Epithelial cell of proximal tubule (primary cell): ENCODE results near the gene RIOK1. TPM values are rescaled to one million over a fixed set of nuclear protein-coding genes. Genes with fewer than 3 reads are reported as not detected.
A peak's percentile ranks its signal among the peaks of the same experiment; 100 is the strongest.
"Not testable (repeated sequence)": the region's sequence is repeated elsewhere in the genome, so short reads cannot be mapped to it uniquely, and the experiment has no call there.

Experiments used
- DNase-seq: peaks from one replicate; pipeline ENCODE4 v3.0.0-alpha.2; 2011; ENCODE audit warnings: low read depth
- H3K4me3 ChIP-seq: 2 replicates; pipeline ENCODE4 v1.5.1; 2011; ENCODE audit warnings: low read depth, mild to moderate bottlenecking, low read length
- total RNA-seq: library from RNA; depleted of rRNA; stranded (reverse); fragments of >200 nt; gene quantifications from 2 replicates; pipeline ENCODE4 v1.2.3, GENCODE V29; 2015
- TF ChIP-seq, protein P1 (sequence below): conservative IDR thresholded peaks from 2 replicates; pipeline ENCODE4 v1.5.1; 2012; ENCODE audit warnings: low read depth, mild to moderate bottlenecking, low read length

RIOK1 gene
- 9.5 and 20.8 TPM in 2 replicates for total RNA-seq

DNA sequence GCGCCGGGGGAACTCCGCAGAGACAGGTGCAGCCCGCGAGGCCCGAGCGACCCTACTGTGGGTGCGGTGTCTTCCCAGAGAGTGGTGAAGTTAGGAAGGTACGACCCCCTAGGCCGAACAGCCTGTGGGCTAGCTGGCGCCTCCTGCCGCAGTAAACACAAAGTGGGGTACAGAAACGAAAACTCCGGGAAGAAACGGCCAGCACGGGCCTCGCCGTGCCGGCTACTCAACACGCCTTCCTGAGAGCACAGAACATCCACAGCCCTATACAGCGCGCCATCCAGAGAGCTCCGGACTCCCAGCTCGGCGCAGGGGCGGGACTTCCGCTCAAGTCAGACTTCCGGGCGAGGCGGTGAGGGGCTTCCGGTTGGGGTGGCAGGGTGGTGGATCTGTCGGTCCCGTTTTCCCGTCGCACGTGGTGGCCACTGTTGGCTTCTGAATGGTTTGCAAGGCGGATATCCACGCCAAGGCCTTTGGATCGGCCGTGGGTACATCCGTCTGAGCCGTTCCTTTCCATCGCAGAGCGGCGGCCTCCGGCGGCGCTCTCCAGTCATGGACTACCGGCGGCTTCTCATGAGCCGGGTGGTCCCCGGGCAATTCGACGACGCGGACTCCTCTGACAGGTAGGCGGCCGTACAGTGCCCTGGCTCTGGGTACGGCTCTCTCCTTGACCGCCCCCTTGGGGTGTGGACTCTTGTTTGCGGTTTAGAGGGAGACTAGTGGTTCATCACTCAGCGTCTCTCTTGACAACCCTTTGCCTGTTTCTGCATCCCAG, at the start of gene RIOK1, which contains the start of gene CAGE1:
Gene RIOK1, plus strand, starts transcription at position 358 of the 775 bp plus-strand sequence. Its CDS starts 195 bp downstream, at position 553.
Gene CAGE1, minus strand, starts transcription at position 292 of the 775 bp plus-strand sequence. CDS start 2,569 bp downstream, outside the sequence.
- TF ChIP-seq, protein P1, sequence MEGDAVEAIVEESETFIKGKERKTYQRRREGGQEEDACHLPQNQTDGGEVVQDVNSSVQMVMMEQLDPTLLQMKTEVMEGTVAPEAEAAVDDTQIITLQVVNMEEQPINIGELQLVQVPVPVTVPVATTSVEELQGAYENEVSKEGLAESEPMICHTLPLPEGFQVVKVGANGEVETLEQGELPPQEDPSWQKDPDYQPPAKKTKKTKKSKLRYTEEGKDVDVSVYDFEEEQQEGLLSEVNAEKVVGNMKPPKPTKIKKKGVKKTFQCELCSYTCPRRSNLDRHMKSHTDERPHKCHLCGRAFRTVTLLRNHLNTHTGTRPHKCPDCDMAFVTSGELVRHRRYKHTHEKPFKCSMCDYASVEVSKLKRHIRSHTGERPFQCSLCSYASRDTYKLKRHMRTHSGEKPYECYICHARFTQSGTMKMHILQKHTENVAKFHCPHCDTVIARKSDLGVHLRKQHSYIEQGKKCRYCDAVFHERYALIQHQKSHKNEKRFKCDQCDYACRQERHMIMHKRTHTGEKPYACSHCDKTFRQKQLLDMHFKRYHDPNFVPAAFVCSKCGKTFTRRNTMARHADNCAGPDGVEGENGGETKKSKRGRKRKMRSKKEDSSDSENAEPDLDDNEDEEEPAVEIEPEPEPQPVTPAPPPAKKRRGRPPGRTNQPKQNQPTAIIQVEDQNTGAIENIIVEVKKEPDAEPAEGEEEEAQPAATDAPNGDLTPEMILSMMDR: no peak
- peak; percentile 72 for DNase-seq
- H3K4me3 ChIP-seq: peak within 1 kb of the TSS; percentile 66

DNA sequence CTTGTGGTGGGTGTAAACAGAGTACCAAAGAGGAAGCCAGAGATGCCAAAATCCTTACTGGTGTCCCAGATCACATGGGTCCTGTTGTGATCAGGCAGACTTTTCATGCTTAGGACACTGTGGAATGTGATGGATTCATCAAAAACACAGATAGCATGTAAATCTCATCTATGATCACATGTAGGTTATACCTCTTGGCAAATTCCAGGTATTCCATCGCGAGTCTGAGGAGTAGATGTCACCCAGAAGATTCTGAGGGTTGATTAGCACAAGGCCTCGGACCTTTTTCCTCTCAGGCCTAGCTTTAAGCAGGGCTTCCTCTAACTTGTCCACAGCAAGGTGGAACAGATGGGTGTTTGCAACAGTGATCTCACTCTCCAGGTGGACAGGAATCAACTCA, 48.3 kb upstream of the RIOK1 start:
- TF ChIP-seq, protein P1: no peak
- DNase-seq: no peak
- H3K4me3 ChIP-seq: no peak overlapping the region

DNA sequence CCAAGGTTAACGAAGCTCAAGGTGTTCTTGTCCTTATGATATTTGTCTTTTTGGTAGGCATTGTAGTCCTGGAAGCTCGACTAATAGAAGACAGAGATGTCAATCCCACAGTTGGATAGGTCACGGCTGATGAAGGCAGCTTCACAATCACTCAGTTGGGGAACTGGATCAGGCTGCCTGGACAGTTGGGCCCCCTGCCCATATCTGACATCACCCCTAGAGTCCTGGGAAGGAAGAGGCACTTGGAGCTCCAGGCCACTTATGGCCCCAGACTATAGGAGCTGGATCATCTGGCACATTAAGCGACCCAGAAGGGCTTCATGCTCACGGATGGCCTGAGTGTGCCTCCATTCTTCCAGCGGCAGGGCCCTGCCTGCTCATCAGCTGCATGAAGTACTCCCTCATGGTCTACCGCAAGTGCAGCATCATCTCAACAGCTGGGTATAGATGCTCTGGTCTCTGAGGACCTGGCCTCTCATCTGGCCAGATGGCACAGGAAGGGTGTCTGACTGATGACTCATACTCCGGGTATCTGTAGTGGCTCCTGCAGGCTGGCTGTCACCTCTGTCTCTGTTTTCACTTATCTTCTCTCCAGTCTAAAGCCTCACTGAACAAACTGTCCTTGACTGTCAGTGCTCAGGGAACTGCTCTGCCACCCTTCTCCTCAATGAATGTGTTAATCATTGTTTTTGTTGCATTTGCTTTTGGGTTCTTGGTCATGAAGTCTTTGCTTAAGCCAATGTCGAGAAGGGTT, 47.4 kb upstream of the RIOK1 start:
- TF ChIP-seq, protein P1: no peak
- DNase-seq: no peak
- H3K4me3 ChIP-seq: no peak overlapping the region

DNA sequence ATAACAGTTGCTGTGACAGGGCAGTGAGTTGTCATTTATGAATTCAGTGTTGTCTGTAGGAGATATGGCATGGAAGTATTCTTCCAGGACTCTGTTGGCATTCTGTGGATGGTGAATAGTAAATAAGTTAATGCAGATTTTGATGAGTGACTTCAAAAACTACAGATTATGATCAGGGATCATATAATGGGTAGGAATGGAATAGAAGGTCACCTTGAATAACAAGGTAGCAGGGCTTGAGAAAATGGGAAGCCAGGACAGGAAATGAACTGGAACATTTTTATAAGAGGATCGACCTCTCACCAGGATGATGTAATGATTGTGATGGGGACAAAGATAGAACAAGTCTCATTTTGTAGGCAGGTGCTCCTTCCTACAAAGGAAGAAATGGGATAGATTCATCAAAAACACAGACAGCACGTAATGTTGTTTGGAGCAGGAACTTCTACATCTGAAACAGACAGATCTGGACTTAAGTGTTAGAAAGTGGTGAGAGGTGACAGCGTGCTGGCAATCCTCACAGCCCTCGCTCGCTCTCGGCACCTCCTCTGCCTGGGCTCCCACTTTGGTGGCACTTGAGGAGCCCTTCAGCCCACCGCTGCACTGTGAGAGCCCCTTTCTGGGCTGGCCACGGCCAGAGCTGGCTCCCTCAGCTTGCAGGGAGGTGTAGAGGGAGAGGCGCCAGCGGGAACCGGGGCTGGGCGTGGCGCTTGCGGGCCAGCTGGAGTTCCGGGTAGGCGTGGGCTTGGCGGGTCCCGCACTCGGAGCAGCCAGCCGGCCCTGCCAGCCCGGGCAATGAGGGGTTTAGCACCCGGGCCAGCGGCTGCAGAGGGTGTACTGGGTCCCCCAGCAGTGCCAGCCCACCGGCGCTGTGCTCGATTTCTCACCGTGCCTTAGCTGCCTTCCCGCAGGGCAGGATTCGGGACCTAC, 45.8 kb upstream of the RIOK1 start:
- DNase-seq: no peak
- TF ChIP-seq, protein P1: no peak

DNA sequence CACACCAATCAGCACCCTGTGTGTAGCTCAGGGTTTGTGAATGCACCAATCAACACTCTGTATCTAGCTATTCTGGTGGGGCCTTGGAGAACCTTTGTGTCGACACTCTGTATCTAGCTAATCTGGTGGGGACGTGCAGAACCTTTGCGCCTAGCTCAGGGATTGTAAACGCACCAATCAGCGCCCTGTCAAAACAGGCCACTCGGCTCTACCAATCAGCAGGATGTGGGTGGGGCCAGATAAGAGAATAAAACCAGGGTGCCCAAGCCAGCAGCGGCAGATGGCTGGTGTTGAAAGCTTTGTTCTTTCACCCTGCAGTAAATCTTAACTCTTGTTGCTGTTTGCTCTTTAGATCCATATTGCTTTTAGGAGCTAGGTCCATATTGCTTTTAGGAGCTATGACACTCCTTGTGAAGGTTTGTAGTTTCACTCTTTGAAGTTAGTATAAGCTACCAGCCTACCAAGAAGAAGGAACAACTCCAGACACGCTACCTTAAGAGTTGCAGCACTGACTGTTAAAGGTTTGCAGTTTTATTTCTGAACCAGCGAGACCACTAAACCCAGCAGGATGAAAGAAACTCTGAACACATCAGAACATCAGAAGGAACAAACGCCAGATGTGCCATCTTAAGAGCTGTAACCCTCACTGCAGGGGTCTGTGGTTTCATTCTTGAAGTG, 44.7 kb upstream of the RIOK1 start:
- not testable (repeated sequence) for H3K4me3 ChIP-seq, DNase-seq

More for the DNA sequence above, 45.8 kb upstream of the RIOK1 start:
- no peak overlapping the region for H3K4me3 ChIP-seq

DNA sequence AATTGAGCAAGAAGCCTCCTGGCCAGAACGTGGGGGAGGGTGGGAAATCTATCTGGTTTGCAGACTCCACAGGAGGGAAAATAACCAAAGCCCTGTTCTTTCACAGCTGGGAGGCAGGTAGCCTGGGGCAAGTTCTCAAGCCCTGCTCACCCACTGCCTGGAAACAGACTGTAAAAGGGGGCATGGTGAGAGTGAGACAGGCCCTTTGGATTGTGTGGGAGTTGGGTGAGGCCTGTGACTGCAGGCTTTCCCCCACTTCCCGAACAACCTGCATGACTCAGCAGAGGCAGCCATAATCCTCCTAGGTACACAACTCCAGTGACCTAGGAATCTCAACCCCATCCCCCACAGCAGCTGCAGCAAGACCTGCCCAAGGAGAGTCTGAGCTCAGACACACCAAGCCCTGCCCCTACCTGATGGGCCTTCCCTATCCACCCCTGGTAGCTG, 42.0 kb upstream of the RIOK1 start:
- H3K4me3 ChIP-seq, DNase-seq: not testable (repeated sequence)

DNA sequence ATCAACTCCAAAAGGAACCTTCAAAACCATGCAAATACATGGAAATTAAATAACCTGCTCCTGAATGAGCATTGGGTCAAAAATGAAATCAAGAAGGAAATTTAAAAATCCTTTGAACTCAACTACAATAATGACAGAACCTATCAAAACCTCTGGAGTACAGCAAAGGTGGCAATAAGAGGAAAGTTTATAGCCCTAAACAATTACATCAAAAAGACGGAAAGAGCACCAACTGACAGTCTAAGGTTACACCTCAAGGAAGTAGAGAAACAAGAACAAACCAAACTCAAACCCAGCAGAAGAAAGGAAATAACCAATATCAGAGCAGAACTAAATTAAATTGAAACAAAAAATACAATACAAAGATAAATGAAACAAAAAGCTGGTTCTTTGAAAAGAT, 39.0 kb upstream of the RIOK1 start:
- not testable (repeated sequence) for H3K4me3 ChIP-seq, DNase-seq

DNA sequence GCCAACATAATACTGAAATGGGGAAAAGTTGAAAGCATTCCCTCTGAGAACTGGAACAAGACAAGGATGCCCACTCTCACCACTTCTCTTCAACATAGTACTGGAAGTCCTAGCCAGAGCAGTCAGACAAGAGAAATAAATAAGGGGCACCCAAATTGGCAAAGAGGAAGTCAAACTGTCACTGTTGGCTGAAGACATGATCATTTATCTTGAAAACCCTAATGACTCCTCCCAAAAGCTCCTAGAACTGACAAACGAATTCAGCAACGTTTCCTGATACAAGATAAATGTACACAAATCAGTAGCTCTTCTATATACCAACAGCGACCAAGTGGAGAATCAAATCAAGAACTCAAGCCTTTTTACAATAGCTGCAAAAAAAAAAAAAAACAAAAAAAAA, 37.7 kb upstream of the RIOK1 start:
- not testable (repeated sequence) for DNase-seq, H3K4me3 ChIP-seq
